Epidermal melanocyte (primary cell): Measurements from ENCODE around the gene RHBDF1.
A peak's percentile ranks its signal among the peaks of the same experiment; 100 is the strongest.

Source experiments
- DNase-seq: peaks from one replicate; pipeline ENCODE4 v3.0.0; 2011; ENCODE audit warnings: low spot score; ENCODE audit not compliant: insufficient read length

Gene RHBDF1

GRCh38 chr16:72561-73548 is at the start of gene RHBDF1:
Gene RHBDF1, minus strand, starts transcription at chr16:72631. Its CDS starts 7,616 bp downstream, at chr16:65015.
- peak; percentile 68 for DNase-seq

- DNase-seq, result no peak
Observed at GRCh38 chr16:120756-121155, 48.3 kb upstream of the RHBDF1 start.

GRCh38 chr16:119835-120491 is 47.5 kb upstream of the RHBDF1 start:
- no peak for DNase-seq

GRCh38 chr16:119295-119694 is 46.9 kb upstream of the RHBDF1 start:
- no peak for DNase-seq

GRCh38 chr16:118857-119256 is 46.4 kb upstream of the RHBDF1 start:
- DNase-seq, result no peak

GRCh38 chr16:117379-118365 is 45.2 kb upstream of the RHBDF1 start:
- DNase-seq, result peak; percentile 46

- DNase-seq, result no peak
Observed at GRCh38 chr16:116015-116414, 43.6 kb upstream of the RHBDF1 start.

GRCh38 chr16:114327-114726 is 41.9 kb upstream of the RHBDF1 start:
- no peak for DNase-seq

GRCh38 chr16:112153-112840 is 39.9 kb upstream of the RHBDF1 start:
- no peak for DNase-seq

- DNase-seq, result peak; percentile 69
Observed at GRCh38 chr16:106623-107324, 34.3 kb upstream of the RHBDF1 start.

- no peak for DNase-seq
Observed at GRCh38 chr16:105521-105920, 33.1 kb upstream of the RHBDF1 start.

GRCh38 chr16:104928-105327 is 32.5 kb upstream of the RHBDF1 start:
- DNase-seq, result no peak

GRCh38 chr16:104355-104754 is 31.9 kb upstream of the RHBDF1 start:
- DNase-seq, result no peak

GRCh38 chr16:102060-102855 is 29.8 kb upstream of the RHBDF1 start:
- DNase-seq, result peak; percentile 57

- DNase-seq, result no peak
Observed at GRCh38 chr16:101586-101985, 29.2 kb upstream of the RHBDF1 start.

- DNase-seq, result no peak
Observed at GRCh38 chr16:100989-101388, 28.6 kb upstream of the RHBDF1 start.

GRCh38 chr16:97822-98221 is 25.4 kb upstream of the RHBDF1 start:
- DNase-seq, result no peak

- peak; percentile 91 for DNase-seq
Observed at GRCh38 chr16:96935-97381, 24.5 kb upstream of the RHBDF1 start.

- no peak for DNase-seq
Observed at GRCh38 chr16:94918-95265, 22.5 kb upstream of the RHBDF1 start.
